HPDE6-E6E7 (cell line): ENCODE data around the gene HRH3.

Experiments used
- DNase-seq: peaks from one replicate; pipeline ENCODE4 v3.0.0; 2011; ENCODE audit warnings: missing footprints; ENCODE audit errors: extremely low spot score

Gene HRH3

DNA sequence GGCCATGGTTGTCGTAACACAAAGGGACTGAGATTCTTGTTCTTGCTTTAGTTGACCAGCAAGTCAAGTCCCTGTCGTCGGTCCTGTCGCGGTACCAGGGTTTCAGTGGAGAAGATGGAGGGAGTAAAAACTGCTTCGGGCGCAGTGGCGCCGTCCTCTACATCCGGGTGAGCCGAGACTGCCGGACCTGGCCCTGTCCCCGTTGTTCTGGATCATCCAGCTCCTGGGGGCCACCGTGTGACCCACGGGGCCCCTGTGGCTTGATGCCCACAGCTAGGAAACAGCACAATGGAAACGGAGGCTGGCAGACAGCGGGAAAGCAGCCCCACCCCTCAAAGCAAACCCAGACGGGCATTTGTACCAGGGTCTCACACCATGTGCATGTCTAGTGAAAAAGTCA is 22.3 kb downstream of the HRH3 start:
- no peak for DNase-seq

DNA sequence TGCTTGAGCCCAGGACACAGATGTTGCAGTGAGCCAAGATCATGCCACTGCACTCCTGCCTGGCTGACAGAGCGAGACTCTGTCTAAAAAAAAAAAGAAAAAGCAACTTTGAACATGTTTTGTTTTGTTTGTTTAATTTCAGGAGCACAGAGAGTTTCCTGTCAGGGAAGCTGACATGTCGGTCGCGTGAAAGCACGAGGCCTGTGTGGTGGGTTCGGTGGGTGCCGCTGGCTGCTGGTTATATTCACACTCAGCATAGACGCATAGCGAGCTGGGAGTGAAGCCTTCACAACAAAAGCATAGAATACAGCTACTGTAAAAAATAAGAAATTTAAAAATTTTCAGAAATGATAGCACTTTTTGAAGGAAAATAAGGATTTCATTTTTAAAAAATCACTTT is 22.8 kb downstream of the HRH3 start:
- no peak for DNase-seq

DNA sequence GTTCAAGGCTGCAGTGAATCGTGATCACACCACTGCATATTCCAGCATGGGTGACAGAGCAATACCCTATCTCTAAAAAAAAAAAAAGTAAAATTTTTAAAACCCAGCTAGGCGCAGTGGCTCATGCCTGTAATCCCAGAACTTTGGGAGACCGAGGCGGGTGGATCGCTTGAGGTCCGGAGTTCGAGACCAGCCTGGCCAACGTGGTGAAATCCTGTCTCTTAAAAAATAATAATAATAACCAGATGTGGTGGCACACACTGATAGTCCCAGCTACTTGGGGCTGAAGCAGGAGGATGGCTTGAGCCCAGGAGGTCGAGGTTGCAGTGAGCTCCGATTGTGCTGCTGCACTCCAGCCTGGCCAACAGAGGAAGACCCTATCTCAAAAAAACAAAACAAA is 23.8 kb downstream of the HRH3 start:
- DNase-seq, result no peak

DNA sequence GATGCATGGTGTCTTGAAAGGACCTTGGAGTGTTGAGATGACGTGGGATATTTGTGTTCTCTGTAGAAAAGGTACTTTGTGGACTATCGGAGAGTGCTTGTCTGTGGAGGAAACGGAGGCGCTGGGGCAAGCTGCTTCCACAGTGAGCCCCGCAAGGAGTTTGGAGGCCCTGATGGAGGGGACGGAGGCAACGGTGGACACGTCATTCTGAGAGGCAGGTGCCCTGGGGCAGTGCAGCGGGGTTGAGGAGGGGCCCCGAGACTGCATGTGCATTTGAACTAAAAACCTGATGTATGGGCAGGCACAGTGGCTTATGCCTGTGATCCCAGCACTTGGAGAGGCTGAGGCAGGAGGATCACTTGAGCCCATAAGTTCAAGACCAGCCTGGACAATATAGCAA is 24.3 kb downstream of the HRH3 start:
- DNase-seq, result no peak

DNA sequence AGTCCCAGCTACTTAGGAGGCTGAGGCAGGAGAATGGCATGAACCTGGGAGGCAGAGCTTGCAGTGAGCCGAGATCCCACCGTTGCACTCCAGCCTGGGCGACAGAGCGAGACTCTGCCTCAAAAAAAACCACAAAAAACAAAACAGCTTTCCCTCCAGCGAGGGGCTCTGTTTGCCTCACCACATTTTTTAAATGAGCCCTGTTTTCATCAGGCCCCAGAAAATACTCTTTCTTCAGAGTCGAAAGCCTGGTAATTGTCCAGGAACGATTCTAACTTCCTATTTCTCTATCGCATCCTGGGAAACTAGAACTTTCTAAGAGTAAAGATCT is 25.0 kb downstream of the HRH3 start:
- DNase-seq, result no peak

DNA sequence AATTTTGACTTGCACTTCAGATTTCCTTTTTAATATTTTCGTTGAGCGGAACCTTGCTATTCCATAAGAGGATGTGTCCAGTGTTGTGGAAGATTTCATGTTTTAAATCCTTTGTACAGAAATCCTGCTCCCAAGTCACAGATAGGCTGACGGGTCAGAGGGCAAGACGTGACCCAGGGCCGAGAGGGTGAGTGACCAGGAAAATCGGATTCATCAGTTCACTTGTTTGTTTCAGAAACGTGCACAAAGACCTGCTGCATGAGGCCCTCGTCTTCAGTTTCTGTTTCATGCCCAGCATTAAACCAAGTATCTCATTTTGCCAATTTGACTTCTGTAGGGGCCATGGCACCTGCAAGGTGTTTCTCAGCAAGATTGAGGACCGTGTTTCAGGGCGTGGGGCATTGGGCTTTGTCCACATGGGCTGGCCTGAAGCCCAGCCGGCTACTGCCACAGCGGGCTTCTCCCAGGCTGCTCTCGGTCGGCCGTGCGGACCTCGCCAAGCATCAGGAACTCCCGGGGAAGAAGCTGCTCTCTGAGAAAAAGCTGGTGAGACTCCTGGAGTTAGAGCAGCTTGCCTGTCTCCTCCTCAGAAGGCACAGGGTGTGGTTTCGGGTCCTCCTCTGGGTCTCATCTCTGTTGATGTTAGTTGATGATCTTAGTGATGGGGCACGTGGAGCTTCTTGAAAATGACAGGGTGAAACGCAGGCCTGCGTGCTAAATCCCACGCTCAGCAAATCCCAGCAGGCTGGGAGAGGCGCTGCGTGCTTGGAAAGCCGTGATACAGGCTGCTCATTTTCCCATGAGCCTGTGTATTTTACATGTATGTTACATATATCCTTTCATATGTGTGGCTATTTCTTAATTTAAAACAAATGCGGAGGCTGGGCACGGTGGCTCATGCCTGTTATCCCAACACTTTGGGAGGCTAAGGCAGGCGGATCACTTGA is 26.7 kb downstream of the HRH3 start:
- DNase-seq, result no peak

DNA sequence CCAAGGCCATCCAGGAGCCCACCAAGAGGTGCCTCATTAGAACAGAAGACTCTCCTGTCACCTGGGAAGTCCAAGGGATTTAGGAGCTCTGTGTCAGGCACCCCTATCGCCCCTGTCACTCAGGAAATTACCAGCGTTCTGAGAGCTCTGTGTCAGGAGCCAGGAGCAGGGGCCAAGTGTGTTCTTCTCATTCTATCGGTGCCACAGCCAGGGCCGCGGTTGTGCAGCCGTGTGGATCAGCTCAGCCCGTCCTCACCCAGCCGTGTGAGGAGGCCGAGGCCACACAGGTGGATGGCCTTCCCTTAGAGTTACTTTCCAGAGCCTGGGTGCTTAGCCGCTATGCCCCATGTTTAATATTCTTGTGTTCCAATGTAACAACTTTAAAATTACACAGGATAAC is 27.4 kb downstream of the HRH3 start:
- no peak for DNase-seq

DNA sequence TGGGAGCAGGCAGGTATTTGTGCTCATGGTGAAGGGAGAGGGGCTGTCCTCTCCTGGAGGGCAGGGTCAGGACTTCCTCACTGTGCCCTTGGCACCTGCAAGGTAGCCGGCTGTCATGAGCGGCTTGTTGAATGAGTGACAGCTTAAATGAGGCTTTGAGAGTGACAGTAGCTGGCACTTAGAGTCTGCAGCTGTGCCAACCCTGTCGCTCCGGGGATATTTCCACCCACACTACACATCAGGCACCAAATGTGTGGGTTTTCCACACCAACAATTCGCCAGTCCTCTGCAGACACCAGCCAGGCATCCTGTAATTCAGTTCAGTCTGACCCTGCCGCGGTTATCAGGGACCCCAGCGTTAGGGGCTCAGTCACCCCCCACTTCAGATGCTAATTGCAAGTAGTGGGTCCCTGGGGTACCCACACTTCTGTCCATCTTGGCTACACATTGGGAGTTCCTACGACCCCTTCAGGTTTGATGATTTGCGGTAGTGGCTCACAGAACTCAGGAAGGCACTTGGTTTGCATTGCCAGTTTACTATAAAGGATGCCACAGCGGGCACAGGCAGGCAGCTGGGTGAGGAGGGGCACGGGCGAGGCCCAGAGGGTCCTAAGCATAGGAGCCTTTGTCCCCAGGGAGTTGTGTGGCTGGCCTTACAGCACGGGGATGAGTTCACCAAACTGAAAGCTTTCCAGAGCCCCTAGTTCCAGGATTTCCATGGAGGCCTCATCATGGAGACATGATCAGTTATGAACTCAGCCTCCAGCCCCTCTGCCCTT is 28.1 kb downstream of the HRH3 start:
- DNase-seq, result no peak

DNA sequence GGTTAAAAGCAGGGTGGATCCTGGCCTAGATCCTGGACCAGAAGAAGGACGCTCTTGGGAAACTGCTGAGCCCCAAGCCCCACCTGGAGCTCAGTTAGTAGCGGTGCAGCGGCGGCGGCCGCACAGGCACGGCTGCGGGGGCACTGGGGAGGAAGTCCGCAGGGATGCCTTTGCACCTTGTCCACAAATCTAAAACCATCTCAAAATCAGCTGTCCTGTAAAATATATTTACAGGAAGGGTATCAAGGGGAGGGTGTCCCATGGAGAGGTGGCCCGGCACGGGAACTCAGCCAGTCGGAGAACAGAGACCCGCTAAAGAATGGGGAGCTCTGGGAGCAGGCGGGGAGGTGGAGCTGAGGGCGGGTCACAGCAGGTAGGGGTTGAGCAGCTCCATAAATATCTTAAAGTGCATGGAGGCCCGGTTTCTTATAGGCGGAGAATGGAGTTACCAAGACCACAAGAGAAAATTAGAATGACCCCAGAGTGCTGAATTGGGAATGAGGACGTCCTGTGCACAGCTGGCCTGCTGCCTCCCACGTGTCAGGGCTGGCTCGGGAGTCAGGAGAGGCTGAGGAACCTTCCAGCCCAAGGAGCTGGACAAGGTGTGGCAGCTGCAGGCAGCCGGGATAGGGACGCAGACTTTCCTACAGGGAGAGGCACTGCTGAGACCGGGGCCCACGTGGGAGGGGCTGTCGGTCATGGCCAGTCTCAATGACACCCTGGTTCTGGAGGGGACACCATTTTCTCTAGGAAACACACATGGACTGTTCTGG is 29.3 kb downstream of the HRH3 start:
- no peak for DNase-seq

DNA sequence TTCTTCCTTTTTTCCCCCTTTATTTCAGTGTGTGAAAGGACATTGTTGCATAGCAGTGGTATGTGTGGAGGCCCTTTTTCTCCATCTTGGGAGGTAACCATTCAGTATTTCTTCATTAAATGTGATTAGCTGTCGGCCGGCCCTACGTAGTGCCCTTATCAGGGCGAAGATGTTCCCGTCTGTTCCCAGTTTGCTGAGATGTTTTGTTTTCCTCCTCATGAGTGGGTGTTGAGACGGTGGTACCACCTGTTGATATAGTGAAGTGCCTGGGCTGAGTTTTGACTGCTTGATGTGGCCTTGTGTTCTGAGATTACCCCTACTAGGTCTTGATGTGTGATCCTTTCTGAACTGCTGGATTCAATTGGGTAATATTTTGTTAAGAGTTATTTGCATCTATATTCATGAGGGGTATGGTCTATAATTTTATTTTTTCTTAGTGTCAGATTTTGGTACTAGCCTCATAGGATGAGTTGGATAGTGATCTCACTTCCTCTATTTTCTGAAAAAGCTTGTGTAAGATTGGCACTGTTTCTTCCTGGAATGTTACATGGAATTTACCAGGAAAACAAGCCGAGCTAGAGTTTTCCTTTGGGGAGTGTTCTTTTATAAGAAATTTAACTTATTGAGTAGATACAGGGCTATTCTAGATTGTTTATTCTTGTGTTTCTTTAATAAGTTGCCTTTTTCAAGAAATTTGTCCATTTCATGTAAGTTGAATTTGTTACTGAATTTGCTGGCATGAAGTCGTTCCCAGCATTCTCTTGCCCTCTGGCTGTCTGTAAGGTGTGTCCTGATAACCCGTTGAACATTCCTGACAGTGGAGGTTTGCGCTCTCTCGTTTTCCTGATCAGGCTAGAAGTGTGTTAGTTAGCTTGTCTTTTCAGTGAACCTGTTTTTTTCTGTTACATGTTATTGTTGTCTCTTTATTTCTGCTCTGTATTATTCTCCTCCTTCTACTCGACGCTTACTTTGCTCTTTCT is 32.9 kb downstream of the HRH3 start:
- DNase-seq, result no peak

DNA sequence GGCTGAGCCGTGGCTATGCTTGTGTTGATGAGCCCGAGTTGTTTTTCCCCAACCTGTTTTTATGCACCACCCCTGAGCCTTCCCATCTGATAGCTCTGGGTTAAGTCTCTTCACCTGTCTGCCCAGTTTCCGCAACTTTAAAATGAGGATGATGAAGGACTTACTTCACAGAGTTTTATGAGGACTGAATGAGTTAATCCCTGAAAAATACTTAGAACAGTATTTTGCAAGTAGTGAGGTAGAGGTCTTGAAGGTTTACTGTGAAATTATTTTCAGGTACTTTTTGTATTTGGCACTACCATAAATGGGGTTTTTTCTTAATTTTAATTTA is 34.0 kb downstream of the HRH3 start:
- no peak for DNase-seq

DNA sequence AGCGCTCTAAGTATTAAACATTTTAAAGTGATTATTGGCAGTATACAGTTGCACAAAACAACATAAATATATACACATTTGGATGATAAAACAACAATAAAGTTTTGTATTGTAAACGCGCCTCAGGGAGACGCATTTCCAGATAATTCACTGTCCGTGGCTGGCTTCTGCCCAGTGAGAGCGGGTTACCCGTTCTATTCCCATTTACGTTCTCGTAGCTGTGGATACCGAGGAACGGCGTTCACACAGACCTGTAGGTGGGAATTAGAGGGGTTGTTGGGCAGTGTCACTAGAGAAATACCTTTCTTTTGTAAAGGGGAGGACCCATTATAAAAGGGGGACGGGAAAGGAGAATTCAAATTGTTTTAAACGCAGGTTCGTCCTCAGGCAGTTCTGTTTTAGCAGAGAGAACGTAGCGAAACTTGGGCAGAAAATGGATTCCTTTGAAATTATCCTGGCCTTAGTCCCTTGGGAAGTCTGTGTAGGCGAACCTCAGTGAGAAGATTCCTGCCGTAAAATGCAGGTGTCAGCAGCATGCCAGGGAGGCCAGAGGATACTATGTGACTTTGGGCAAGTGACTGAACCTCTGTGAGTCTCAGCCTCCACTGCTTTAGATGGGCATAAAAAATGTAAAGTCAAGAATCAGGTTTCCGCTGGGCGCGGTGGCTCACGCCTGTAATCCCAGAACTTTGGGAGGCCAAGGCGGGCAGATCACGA is 36.5 kb downstream of the HRH3 start:
- DNase-seq, result no peak

DNA sequence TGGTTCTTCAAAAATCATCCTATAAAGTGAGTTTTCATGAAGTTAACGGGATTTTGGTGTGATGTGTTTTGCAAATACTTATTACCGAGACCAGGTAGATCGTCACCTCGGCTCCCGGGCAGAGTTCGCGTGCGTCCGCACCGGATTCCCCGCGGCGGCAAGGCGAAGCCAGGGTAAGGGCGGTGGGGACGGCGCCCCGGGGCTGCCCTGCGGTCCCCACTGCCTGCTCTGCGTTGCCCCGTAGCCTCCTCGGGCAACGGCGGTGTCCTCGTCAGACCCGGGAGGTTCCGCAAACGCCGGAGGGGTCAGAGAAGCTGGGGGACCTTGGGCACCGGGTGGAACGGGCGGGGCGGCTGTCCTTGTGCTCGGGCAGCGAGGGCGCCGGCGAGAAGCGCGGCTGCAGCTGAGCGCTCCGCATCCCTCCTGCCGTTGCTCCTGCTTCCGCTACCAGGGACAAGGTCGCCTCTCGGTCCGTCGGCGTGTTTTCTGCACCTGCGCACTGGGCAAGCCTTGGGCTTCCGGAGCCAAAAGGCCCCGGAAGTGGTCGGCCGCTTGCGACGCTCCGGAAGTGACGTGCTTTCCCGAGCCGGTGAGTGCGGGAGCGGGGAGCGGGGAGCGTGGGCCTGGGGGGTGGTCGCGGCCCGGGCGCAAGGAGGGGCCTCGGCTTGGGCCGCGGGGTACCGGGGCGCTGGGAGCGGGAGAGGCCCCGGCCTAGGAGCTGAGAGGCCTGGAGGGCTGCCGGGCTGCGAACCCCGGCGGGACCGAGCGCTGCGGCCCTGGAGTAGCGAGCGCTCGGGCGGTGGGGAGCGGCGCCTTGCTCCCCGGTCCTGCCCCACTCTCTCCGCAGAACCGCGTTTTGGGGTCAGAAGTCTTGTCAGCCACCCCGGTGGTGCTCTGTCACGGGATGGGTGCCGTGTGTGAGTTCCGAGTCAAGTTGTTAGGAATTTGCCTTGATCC is 37.3 kb downstream of the HRH3 start, which contains the start of gene MTG2:
Gene MTG2 (plus strand): TSS at position 560 of the 957 bp plus-strand sequence. CDS start 10,393 bp downstream, outside the sequence.
- DNase-seq, result peak; percentile 100

DNA sequence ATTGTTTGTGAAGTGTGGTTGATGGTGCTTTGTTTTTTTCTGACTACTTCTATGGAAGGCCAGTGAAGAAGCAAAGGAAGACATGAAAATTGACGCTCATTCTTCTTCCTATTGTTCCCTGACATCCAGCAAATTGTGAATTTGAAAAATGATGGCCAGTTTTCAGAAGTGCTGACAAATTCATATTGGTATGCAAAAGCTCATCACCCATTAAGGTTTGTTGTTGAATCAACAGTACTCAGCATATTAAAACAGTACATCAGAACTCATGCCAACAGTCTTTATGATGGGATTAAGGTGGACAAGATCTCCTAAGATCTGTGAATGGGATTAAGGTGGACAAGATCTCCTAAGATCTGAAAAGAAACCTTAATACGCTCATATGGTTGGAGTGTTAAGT is 38.3 kb downstream of the HRH3 start:
- DNase-seq, result no peak

DNA sequence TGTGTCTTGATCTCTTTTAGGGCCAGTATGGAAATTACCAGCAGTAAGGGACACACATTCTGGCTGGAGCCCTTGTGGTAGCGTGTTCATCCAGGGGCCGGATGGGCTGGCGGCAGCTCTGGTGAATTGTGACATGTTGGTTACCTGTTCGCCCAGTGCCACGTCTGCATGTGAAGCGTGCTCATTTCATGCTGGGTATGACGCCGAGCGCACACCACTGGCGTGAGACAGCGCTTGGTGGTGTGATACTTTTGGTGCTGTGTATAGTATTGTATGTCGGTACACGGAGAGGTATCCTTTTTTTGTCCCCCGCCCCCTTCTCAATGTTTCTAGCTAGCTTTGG is 40.9 kb downstream of the HRH3 start:
- no peak for DNase-seq

DNA sequence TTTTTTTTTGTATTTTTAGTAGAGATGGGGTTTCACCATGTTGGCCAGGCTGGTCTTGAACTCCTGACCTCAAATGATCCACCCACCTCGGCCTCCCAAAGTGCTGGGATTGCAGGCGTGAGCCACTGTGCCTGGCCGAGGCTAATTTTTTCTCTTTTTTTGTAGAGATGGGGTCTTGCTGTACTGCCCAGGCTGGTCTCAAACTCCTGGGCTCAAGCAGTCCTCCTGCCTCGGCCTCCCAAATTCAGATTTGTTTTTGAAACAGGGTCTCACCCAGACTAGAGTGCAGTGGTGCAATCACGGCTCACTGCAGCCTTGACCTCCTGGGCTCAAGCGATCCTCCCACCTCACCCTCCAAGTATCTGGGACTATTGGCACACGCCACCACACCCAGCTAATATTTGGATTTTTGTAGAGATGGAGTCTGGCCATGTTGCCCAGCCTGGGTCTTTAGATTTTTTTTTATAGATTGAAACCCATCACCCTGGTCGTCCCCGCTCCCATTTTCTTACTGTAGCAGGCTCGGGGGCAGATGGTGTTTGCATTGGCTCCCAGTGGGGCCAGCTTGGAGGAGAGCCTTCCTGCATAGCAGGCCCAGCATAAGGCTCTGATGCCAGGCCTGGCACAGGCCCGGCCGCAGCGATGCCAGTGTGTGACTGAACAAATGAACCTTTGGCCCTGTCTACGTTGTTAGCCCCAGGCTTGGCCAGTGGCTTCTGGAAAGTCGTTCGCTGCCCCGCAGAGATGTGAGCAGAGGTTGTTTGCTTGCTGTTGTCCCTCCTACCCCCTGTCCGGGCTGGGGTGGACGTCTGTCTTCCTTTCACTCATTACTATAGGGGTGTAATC is 41.5 kb downstream of the HRH3 start:
- no peak for DNase-seq

DNA sequence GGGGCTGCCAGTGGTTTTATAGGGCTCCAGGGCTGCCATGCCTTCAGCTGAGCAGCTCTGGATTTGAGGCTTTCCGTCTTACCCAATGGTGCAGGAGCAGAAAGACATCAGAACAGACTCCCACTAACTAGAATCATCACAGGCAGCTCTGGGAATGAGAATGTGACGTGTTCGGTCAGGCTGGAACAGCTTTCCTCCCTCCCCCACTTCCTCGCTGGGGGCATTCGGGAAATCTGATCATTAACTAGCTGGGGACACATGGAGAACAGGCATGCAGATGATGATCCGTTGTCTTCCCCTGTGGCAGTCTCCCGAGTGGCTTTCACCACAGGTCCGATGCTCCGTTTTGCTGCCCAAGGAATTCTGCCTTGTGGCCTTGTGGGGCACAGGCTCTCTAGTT is 42.8 kb downstream of the HRH3 start:
- no peak for DNase-seq

DNA sequence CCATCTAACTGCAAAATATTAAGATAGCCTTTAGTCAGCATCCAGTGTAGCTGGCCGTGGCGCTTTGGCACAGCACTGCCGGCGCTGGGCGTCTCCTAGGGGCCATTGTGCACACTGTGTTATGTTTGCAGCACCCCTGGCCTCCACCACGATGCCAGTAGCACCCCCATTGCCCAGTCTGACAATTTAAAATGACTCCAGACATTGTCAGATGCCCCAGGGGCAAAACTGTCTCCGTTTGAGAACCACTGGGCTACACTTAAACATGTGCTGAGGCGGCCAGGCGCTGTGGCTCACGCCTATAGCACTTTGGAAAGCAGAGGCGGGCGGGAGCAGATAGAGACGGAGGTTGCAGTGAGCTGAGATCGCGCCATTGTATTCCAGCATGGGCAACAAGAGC is 43.2 kb downstream of the HRH3 start:
- DNase-seq, result no peak

DNA sequence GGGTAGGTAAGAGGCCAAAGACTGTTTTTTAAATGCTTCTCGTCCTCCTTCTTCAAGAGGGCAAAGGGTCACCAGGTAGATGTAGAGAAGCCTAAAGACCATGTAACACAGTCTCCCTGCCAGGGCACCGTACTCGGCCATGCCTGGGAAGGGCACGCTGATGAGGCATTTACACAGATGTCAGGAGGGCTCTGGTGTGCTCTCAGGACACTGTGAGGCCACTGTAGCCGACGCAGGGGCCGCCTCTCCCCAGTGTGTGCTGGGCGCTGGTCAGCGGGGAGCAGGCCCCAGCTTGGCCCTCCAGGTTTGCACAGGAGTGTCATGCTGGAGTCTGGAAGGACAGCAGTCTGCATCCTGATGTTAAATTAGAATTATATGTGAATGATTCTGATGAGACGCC is 44.4 kb downstream of the HRH3 start:
- no peak for DNase-seq
